Keratinocyte (primary cell): Measurements from ENCODE around the gene ALLC. TPM values are rescaled to one million over a fixed set of nuclear protein-coding genes. Genes with fewer than 3 reads are reported as not detected.

Experiments
- DNase-seq: peaks from one replicate; pipeline ENCODE4 v3.0.0-alpha.2; 2011; ENCODE audit warnings: low read depth, missing footprints, low spot score
- FAIRE-seq: peaks from 2 replicates; lab custom pipeline; 2011; peaks lifted over from hg19 to GRCh38; lab: Jason Lieb, UNC
- H2AFZ ChIP-seq: 2 replicates; pipeline ENCODE4 v1.6.0; 2012; ENCODE audit warnings: low read length, control low read depth, inconsistent platforms; ENCODE audit not compliant: control insufficient read depth
- H3K27ac ChIP-seq: 2 replicates; pipeline ENCODE4 v1.5.1; 2011; ENCODE audit warnings: low read length; ENCODE audit not compliant: control insufficient read depth, insufficient read depth
- H3K27me3 ChIP-seq: 3 replicates; pipeline ENCODE4 v1.6.0; 2011; ENCODE audit warnings: low read length; ENCODE audit not compliant: control insufficient read depth, insufficient read depth; ENCODE audit errors: extremely low read depth
- H3K36me3 ChIP-seq, 2 experiments: 2 replicates in 1 of 2; 3 replicates in 1 of 2; pipeline ENCODE4 v1.5.1; 2011; ENCODE audit warnings: low read length in 2 of 2, mild to moderate bottlenecking in 1 of 2; ENCODE audit not compliant: control insufficient read depth in 2 of 2, insufficient read depth in 2 of 2; ENCODE audit errors: extremely low read depth in 1 of 2
- H3K4me1 ChIP-seq: 3 replicates; pipeline ENCODE4 v1.5.1; 2011; ENCODE audit warnings: low read length; ENCODE audit not compliant: control insufficient read depth, insufficient read depth; ENCODE audit errors: extremely low read depth
- H3K4me2 ChIP-seq: 3 replicates; pipeline ENCODE4 v1.6.0; 2011; ENCODE audit warnings: low read depth, low read length; ENCODE audit not compliant: control insufficient read depth, insufficient read depth; ENCODE audit errors: extremely low read depth
- H3K4me3 ChIP-seq, 3 experiments: fragments of 200-600 bp in 1 of 3; sonication (generic) in 1 of 3; 2 replicates in 2 of 3; 3 replicates in 1 of 3; pipeline ENCODE4 v1.5.1; 2011 to 2016; ENCODE audit warnings: low read length in 3 of 3, mild to moderate bottlenecking in 3 of 3, control low read depth in 2 of 3, inconsistent platforms in 1 of 3, low read depth in 1 of 3, mixed read lengths in 1 of 3, mixed run types in 1 of 3, moderate library complexity in 1 of 3; ENCODE audit not compliant: control insufficient read depth in 2 of 3, insufficient read depth in 2 of 3; ENCODE audit errors: extremely low read depth in 1 of 3
- H3K79me2 ChIP-seq: 2 replicates; pipeline ENCODE4 v1.6.0; 2012; ENCODE audit warnings: low read length; ENCODE audit not compliant: control insufficient read depth, insufficient read depth
- H3K9ac ChIP-seq: 3 replicates; pipeline ENCODE4 v1.6.0; 2011; ENCODE audit warnings: low read length; ENCODE audit not compliant: control insufficient read depth, insufficient read depth; ENCODE audit errors: extremely low read depth
- H3K9me1 ChIP-seq: 3 replicates; pipeline ENCODE4 v1.6.0; 2011; ENCODE audit warnings: low read length; ENCODE audit not compliant: control insufficient read depth, insufficient read depth; ENCODE audit errors: extremely low read depth
- H3K9me3 ChIP-seq: 2 replicates; pipeline ENCODE4 v1.5.1; 2012; ENCODE audit warnings: low read depth, low read length; ENCODE audit not compliant: control insufficient read depth
- H4K20me1 ChIP-seq: 3 replicates; pipeline ENCODE4 v1.6.0; 2011; ENCODE audit warnings: low read length; ENCODE audit not compliant: control insufficient read depth, insufficient read depth; ENCODE audit errors: extremely low read depth
- EZH2 ChIP-seq: IDR thresholded peaks from one replicate; pipeline ENCODE4 v1.6.1; 2012; ENCODE audit warnings: inconsistent platforms, mild to moderate bottlenecking, low read length, moderate library complexity
- dilution Hi-C: fragments of 300-500 bp; cut with MboI; formaldehyde crosslinking; loops from one replicate; pipeline ENCODE4 v1.7.0; 2020; ENCODE audit warnings: low sequenced_read_pairs; ENCODE audit not compliant: extremely low pct_ligation_motif_present
- polyA plus RNA-seq, 5 experiments: library from polyadenylated mRNA; depleted of rRNA in 3 of 5; stranded (reverse) in 3 of 5; stranded (forward) in 1 of 5; unstranded in 1 of 5; fragments of >200 nt; gene quantifications; 1 replicate in 1 of 5; 2 replicates in 3 of 5; 3 replicates in 1 of 5; pipeline versions ENCODE4 v1.2.1 to v1.2.3, GENCODE V29; 2011 to 2012; ENCODE audit warnings: missing spikeins in 2 of 5, low read depth in 1 of 5, low replicate concordance in 1 of 5
- TF ChIP-seq, protein P1 (sequence below), 3 experiments: IDR thresholded peaks in 1 of 3; conservative IDR thresholded peaks in 1 of 3; optimal IDR thresholded peaks in 1 of 3; 2 replicates in 2 of 3; 3 replicates in 1 of 3; pipeline versions ENCODE3 to v1.5.1; 2011; ENCODE audit warnings: low read length in 3 of 3, mild to moderate bottlenecking in 3 of 3, moderate library complexity in 2 of 3, control low read depth in 1 of 3, inconsistent platforms in 1 of 3; ENCODE audit not compliant: insufficient read depth in 2 of 3; ENCODE audit errors: extremely low read depth in 1 of 3

ALLC gene
- polyA plus RNA-seq, 1 donor (not counting 4 experiments of a cell fraction or from before 2014, with no cell fraction given), result not detected

DNA sequence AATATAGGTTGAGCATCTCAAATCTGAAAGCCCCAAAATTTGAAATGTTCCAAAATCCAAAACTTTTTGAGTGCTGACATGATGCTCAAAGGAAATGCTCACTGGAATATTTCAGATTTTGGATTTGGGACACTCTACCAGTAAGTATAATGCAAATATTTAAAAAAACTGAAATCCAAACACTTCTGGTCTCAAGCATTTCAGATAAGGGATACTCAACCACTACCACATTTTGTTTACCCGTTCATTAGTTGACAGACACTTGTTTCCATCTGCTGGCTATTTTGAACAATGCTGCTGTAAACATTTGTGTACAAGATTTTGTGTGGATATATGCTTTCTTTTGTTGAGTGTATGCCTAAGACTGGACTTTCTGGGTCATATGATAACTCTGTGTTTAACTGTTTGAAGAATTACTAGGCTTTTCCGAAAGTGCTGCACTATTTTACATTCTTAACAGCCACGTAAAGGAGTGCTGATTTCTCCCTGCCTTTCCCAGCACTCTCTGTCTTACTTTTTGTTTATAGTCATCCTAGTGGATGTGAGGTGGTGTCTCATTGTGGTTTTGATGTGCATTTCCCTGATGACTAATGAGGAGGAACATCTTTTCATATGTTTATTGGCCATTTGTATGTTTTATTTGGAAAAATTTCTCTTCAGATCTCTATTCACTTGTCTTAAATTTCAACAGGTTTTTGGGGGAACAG, 25.9 kb downstream of the ALLC start:
- Histone ChIP-seq H2AFZ (no peak overlapping the region), H3K9ac (no peak overlapping the region), H3K4me1 (no peaks in the 10 kb centered on the region), H3K4me3 (no peak overlapping the region), H3K9me1 (no peaks in the 10 kb centered on the region), H3K27me3 (no peaks in the 10 kb centered on the region), H3K27ac (no peak overlapping the region), H3K4me2 (no peak overlapping the region), H4K20me1 (no peaks in the 10 kb centered on the region), H3K9me3 (no peaks in the 10 kb centered on the region), H3K36me3 (no peaks in the 10 kb centered on the region), H3K79me2 (no peaks in the 10 kb centered on the region)
- DNase-seq, result no peak
- dilution Hi-C loops, result no loop called here
- no peak for TF ChIP-seq EZH2
- TF ChIP-seq, protein P1, sequence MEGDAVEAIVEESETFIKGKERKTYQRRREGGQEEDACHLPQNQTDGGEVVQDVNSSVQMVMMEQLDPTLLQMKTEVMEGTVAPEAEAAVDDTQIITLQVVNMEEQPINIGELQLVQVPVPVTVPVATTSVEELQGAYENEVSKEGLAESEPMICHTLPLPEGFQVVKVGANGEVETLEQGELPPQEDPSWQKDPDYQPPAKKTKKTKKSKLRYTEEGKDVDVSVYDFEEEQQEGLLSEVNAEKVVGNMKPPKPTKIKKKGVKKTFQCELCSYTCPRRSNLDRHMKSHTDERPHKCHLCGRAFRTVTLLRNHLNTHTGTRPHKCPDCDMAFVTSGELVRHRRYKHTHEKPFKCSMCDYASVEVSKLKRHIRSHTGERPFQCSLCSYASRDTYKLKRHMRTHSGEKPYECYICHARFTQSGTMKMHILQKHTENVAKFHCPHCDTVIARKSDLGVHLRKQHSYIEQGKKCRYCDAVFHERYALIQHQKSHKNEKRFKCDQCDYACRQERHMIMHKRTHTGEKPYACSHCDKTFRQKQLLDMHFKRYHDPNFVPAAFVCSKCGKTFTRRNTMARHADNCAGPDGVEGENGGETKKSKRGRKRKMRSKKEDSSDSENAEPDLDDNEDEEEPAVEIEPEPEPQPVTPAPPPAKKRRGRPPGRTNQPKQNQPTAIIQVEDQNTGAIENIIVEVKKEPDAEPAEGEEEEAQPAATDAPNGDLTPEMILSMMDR (optimal IDR thresholded peaks at IDR 0.05 in 1 of 3, IDR thresholded peaks at IDR 0.05 in 1 of 3, conservative IDR thresholded peaks at IDR 0.05 in 1 of 3; ENCODE audit: extremely low read depth in 1 of 3, insufficient read depth in 2 of 3, low read length in 3 of 3), result no peak
- FAIRE-seq, result no peak

DNA sequence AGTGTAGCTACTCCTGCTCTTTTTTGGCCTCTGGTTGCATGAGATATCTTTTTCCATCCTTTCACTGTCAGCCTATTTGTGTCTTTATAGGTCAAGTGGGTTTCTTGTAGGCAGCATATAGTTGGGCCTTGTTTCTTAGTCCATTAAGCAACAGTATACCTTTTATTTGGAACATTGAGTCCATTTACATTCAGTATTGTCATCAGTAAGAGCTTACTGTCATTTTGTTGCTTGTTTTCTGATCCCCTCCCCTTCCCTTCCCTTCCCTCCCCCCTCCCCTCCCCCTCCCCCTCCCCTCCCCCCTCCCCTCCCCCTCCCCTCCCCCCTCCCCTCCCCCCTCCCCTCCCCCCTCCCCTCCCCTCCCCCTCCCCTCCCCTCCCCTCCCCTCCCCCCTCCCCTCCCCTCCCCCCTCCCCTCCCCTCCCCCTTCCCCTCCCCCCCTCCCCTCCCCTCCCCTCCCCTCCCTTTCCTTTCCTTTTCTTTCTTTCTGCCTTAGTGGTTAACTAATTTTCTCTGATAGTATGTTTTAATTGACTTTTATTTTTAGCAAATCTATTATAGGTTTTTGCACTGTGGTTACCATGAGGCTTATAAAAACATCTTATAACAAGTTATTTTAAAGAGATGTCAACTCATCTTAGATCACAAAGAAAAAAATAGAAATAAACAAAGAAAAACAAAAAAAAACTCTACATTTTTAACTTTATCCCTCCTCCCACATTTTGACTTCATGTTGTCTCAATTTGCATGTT, 32.2 kb downstream of the ALLC start:
- Histone ChIP-seq H4K20me1 (no peaks in the 10 kb centered on the region), H2AFZ (no peak overlapping the region), H3K4me1 (no peaks in the 10 kb centered on the region), H3K79me2 (no peaks in the 10 kb centered on the region), H3K4me2 (no peak overlapping the region), H3K9ac (no peak overlapping the region), H3K9me1 (no peaks in the 10 kb centered on the region), H3K9me3 (no peaks in the 10 kb centered on the region), H3K36me3 (no peaks in the 10 kb centered on the region), H3K27me3 (no peaks in the 10 kb centered on the region), H3K4me3 (no peak overlapping the region), H3K27ac (no peak overlapping the region)
- DNase-seq (no peak), FAIRE-seq (no peak)
- dilution Hi-C loops, result no loop called here
- TF ChIP-seq, protein P1 (optimal IDR thresholded peaks at IDR 0.05 in 1 of 3, IDR thresholded peaks at IDR 0.05 in 1 of 3, conservative IDR thresholded peaks at IDR 0.05 in 1 of 3; ENCODE audit: extremely low read depth in 1 of 3, insufficient read depth in 2 of 3, low read length in 3 of 3), result no peak
- TF ChIP-seq EZH2, result no peak
